ENCODE measurements around the gene ZBTB45. TPM values are rescaled to one million over a fixed set of nuclear protein-coding genes. Genes with fewer than 3 reads are reported as not detected.

Gene ZBTB45
- total and polyA plus RNA-seq, 7 donors = 6.2 to 13.0 (median 9.8) TPM

- ATAC-seq (no peak), DNase-seq (no peak)
- H3K4me3 ChIP-seq = peak overlapping the region; percentile 63
- H3K4me1 ChIP-seq = peaks cover 26% of the 10 kb centered on the region
- H3K27ac ChIP-seq = peak overlapping the region; percentile 71
- no peaks in the 10 kb centered on the region for H3K9me3 ChIP-seq
- peaks cover 0 to 20% of the 10 kb centered on the region in 2 donors for H3K36me3 ChIP-seq (ENCODE audit: insufficient read depth in 1 of 2, low read depth in 1 of 2)
- no peaks in the 10 kb centered on the region for H3K27me3 ChIP-seq (ENCODE audit: insufficient read depth in 3 of 3, low read length in 2 of 3)
- 72 to 80% (median 72%) methylated on average over 3 of the region's 3 CpGs for WGBS, 3 donors
- no peak for TF ChIP-seq CTCF (IDR thresholded peaks at IDR 0.05)
- intact Hi-C loops (cut with DNase I) = no loop called here
Measured at GRCh38 chr19:58514564-58515022, 5.0 kb downstream of the ZBTB45 start.

GRCh38 chr19:58513694-58514563 is 5.7 kb downstream of the ZBTB45 start:
- peak; percentile 92 to 94 for DNase-seq
- Histone ChIP-seq H3K27ac (peak overlapping the region; percentile 71), H3K27me3 (ENCODE audit: insufficient read depth in 3 of 3, low read length in 2 of 3) (no peaks in the 10 kb centered on the region), H3K4me3 (peak overlapping the region; percentile 63), H3K9me3 (no peaks in the 10 kb centered on the region), H3K4me1 (peaks cover 26% of the 10 kb centered on the region), H3K36me3 (ENCODE audit: insufficient read depth in 1 of 2, low read depth in 1 of 2) (peaks cover 0 to 20% of the 10 kb centered on the region in 2 donors)
- WGBS, 3 donors = 26 to 31% (median 27%) methylated on average over 52 to 66 of the region's 66 CpGs
- peak; percentile 89 for TF ChIP-seq CTCF (IDR thresholded peaks at IDR 0.05)
- intact Hi-C loops (cut with DNase I) = no loop called here
- ATAC-seq = peak; percentile 91 to 93 (median 92)

GRCh38 chr19:58513213-58513693 is 6.4 kb downstream of the ZBTB45 start:
- peaks cover 20% of the 10 kb centered on the region for H3K4me1 ChIP-seq
- peaks cover 0 to 20% of the 10 kb centered on the region in 2 donors for H3K36me3 ChIP-seq (ENCODE audit: insufficient read depth in 1 of 2, low read depth in 1 of 2)
- peak overlapping the region; percentile 71 for H3K27ac ChIP-seq
- ATAC-seq (peak in 2 of 4 donors; percentile 1 to 11), DNase-seq (no peak)
- TF ChIP-seq CTCF (IDR thresholded peaks at IDR 0.05) = no peak
- WGBS, 3 donors = 79 to 89% (median 84%) methylated on average over 10 of the region's 10 CpGs
- H3K27me3 ChIP-seq (ENCODE audit: insufficient read depth in 3 of 3, low read length in 2 of 3) = no peaks in the 10 kb centered on the region
- H3K9me3 ChIP-seq = no peaks in the 10 kb centered on the region
- H3K4me3 ChIP-seq = no peak overlapping the region
- intact Hi-C loops (cut with DNase I) = no loop called here

GRCh38 chr19:58511353-58512208 is 8.0 kb downstream of the ZBTB45 start, which contains the start of gene SLC27A5:
Gene SLC27A5, minus strand, starts transcription at chr19:58511992. Its CDS starts 37 bp downstream, at chr19:58511955.
- peaks cover 16% of the 10 kb centered on the region for H3K4me1 ChIP-seq
- WGBS, 3 donors = 70 to 77% (median 71%) methylated on average over 25 of the region's 25 CpGs
- no peaks in the 10 kb centered on the region for H3K27me3 ChIP-seq (ENCODE audit: insufficient read depth in 3 of 3, low read length in 2 of 3)
- H3K9me3 ChIP-seq = no peaks in the 10 kb centered on the region
- intact Hi-C loops (cut with DNase I) = no loop called here
- DNase-seq (no peak), ATAC-seq (no peak)
- H3K4me3 ChIP-seq = no peak within 1 kb of the TSS
- TF ChIP-seq CTCF (IDR thresholded peaks at IDR 0.05) = no peak
- H3K36me3 ChIP-seq (ENCODE audit: insufficient read depth in 1 of 2, low read depth in 1 of 2) = peaks cover 0 to 10% of the 10 kb centered on the region in 2 donors
- H3K27ac ChIP-seq = no peak within 1 kb of the TSS
